A549 (cell line): ENCODE measurements around the gene RER1. TPM values are rescaled to one million over a fixed set of nuclear protein-coding genes. Genes with fewer than 3 reads are reported as not detected.

Experiments used
- ATAC-seq, 2 experiments: fragments of 200-7000 bp in 1 of 2; fragments of >200 bp in 1 of 2; cut with Nextera tagmentation in 1 of 2; cut with Tn5 transposase in 1 of 2; 3 replicates each; pipeline versions ENCODE4 v1.8.0 to v1.9.1; 2018 to 2020; ENCODE audit warnings: mild to moderate bottlenecking in 1 of 2, moderate library complexity in 1 of 2
- CTCF ChIA-PET: fragments of 300-600 bp; sonication (Branson Sonifier 250); formaldehyde crosslinking; extraction: SDS; loops from one replicate; lab custom pipeline; 2021; ENCODE audit warnings: antibody characterized with exemption, inconsistent platforms; lab: Yijun Ruan, JAX
- POLR2A ChIA-PET: fragments of 350-600 bp; formaldehyde crosslinking; extraction: SDS; loops from one replicate; lab custom pipeline; 2021; ENCODE audit warnings: antibody characterized with exemption, inconsistent platforms; lab: Yijun Ruan, JAX
- DNase-seq, 2 experiments: peaks; one replicate each; pipeline versions ENCODE4 v3.0.0 to v3.0.0-alpha.2; 2011 to 2016; ENCODE audit warnings: low read depth in 1 of 2, low spot score in 1 of 2
- FAIRE-seq: peaks from 2 replicates; lab custom pipeline; 2011; peaks lifted over from hg19 to GRCh38; lab: Jason Lieb, UNC
- H3K27ac ChIP-seq, 2 experiments: fragments of >200 bp; sonication (Bioruptor Twin); formaldehyde crosslinking; 3 replicates each; pipeline ENCODE4 v1.5.1; 2016 to 2017
- H3K4me1 ChIP-seq: fragments of >200 bp; sonication (Bioruptor Twin); formaldehyde crosslinking; 3 replicates; pipeline ENCODE4 v1.6.1; 2016
- H3K4me2 ChIP-seq: fragments of >200 bp; sonication (Bioruptor Twin); formaldehyde crosslinking; 3 replicates; pipeline ENCODE4 v1.6.1; 2016
- H3K4me3 ChIP-seq: fragments of >200 bp; sonication (Bioruptor Twin); formaldehyde crosslinking; 3 replicates; pipeline ENCODE4 v1.5.1; 2016
- H3K9me3 ChIP-seq: fragments of >200 bp; sonication (Bioruptor Twin); formaldehyde crosslinking; 3 replicates; pipeline ENCODE4 v1.6.1; 2016
- BCL3 ChIP-seq: fragments of >200 bp; sonication (Bioruptor Twin); formaldehyde crosslinking; IDR thresholded peaks from 3 replicates; pipeline ENCODE4 v1.6.1; 2016
- CHD2 ChIP-seq: fragments of 150-350 bp; IDR thresholded peaks from 2 replicates; pipeline ENCODE4 v1.6.1; 2014; ENCODE audit warnings: low read length; ENCODE audit not compliant: partially characterized antibody
- CHD4 ChIP-seq: fragments of 200-600 bp; sonication (generic); IDR thresholded peaks from 2 replicates; pipeline ENCODE4 v1.6.1; 2016; ENCODE audit warnings: antibody characterized with exemption, mild to moderate bottlenecking, borderline replicate concordance
- CTCF ChIP-seq: fragments of >200 bp; sonication (Bioruptor Twin); formaldehyde crosslinking; IDR thresholded peaks from 3 replicates; pipeline ENCODE4 v1.5.1; 2016
- E2F6 ChIP-seq: IDR thresholded peaks from 2 replicates; pipeline ENCODE4 v1.6.1; 2012; ENCODE audit warnings: low read depth, borderline replicate concordance
- EHF ChIP-seq: fragments of 250-450 bp; sonication (Bioruptor Pico); IDR thresholded peaks from 2 replicates; pipeline ENCODE4 v1.5.0; 2020; ENCODE audit warnings: mild to moderate bottlenecking
- EHMT2 ChIP-seq: fragments of 200-600 bp; sonication (generic); IDR thresholded peaks from 2 replicates; pipeline ENCODE4 v1.6.1; 2016; ENCODE audit warnings: antibody characterized with exemption, low read depth, mild to moderate bottlenecking, moderate library complexity
- EP300 ChIP-seq, 2 experiments: fragments of >200 bp; sonication (Bioruptor Twin); formaldehyde crosslinking; IDR thresholded peaks; 2 replicates in 1 of 2; 3 replicates in 1 of 2; pipeline ENCODE4 v1.6.1; 2016 to 2017
- ESRRA ChIP-seq: fragments of 150-350 bp; IDR thresholded peaks from 2 replicates; pipeline ENCODE4 v1.6.1; 2014; ENCODE audit warnings: mild to moderate bottlenecking, low read length, borderline replicate concordance
- GATA3 ChIP-seq: IDR thresholded peaks from 2 replicates; pipeline ENCODE4 v1.6.1; 2012; ENCODE audit warnings: borderline replicate concordance
- HDAC2 ChIP-seq: fragments of 200-600 bp; sonication (generic); IDR thresholded peaks from 2 replicates; pipeline ENCODE4 v1.6.1; 2016
- HES2 ChIP-seq: fragments of >200 bp; sonication (Bioruptor Twin); formaldehyde crosslinking; IDR thresholded peaks from 2 replicates; pipeline ENCODE4 v1.6.1; 2016
- HEYL ChIP-seq: fragments of 250-450 bp; sonication (Bioruptor Pico); IDR thresholded peaks from 2 replicates; pipeline ENCODE4 v1.8.0; 2021; ENCODE audit warnings: mild to moderate bottlenecking, moderate library complexity
- HOXA7 ChIP-seq: fragments of 250-450 bp; sonication (Bioruptor Pico); IDR thresholded peaks from 2 replicates; pipeline ENCODE4 v1.5.0; 2020; ENCODE audit warnings: mild to moderate bottlenecking, moderate library complexity
- HOXB13 ChIP-seq: fragments of 250-450 bp; sonication (Bioruptor Pico); IDR thresholded peaks from 2 replicates; pipeline ENCODE4 v1.5.0; 2020; ENCODE audit warnings: low read depth, mild to moderate bottlenecking, moderate library complexity
- KDM1A ChIP-seq: fragments of 200-600 bp; sonication (generic); IDR thresholded peaks from 2 replicates; pipeline ENCODE4 v1.6.1; 2016; ENCODE audit warnings: low read depth, mild to moderate bottlenecking
- MAFK ChIP-seq: fragments of 450-650 bp; IDR thresholded peaks from 2 replicates; pipeline ENCODE4 v1.6.1; 2014; ENCODE audit not compliant: partially characterized antibody
- MAZ ChIP-seq: fragments of 150-350 bp; IDR thresholded peaks from 2 replicates; pipeline ENCODE4 v1.6.1; 2014; ENCODE audit warnings: antibody characterized with exemption, low read depth, low read length, borderline replicate concordance
- NR3C1 ChIP-seq: fragments of >200 bp; sonication (Bioruptor Twin); formaldehyde crosslinking; IDR thresholded peaks from 3 replicates; pipeline ENCODE4 v1.6.1; 2017
- POLR2A ChIP-seq: IDR thresholded peaks from 2 replicates; pipeline ENCODE4 v1.6.1; 2012; ENCODE audit warnings: mild to moderate bottlenecking, low read length
- RAD21 ChIP-seq, 2 experiments: fragments of >200 bp in 1 of 2; sonication (Bioruptor Twin) in 1 of 2; formaldehyde crosslinking in 1 of 2; IDR thresholded peaks in 1 of 2; conservative IDR thresholded peaks in 1 of 2; 2 replicates in 1 of 2; 3 replicates in 1 of 2; pipeline ENCODE4 v1.6.1; 2012 to 2018; ENCODE audit warnings: inconsistent platforms in 1 of 2
- RCOR1 ChIP-seq: fragments of 150-350 bp; IDR thresholded peaks from 2 replicates; pipeline ENCODE4 v1.6.1; 2014; ENCODE audit warnings: antibody characterized with exemption, low read length, low read depth
- SMC3 ChIP-seq: fragments of >200 bp; sonication (Bioruptor Twin); formaldehyde crosslinking; IDR thresholded peaks from 3 replicates; pipeline ENCODE4 v1.6.1; 2018; ENCODE audit warnings: inconsistent platforms
- SREBF2 ChIP-seq: fragments of 450-650 bp; IDR thresholded peaks from 2 replicates; pipeline ENCODE4 v1.6.1; 2014; ENCODE audit warnings: mild to moderate bottlenecking, moderate library complexity
- WGBS: methylation state at CpG from one replicate; pipeline ENCODE4 v1.1.6; 2017; ENCODE audit errors: missing lambda C conversion rate; 5-methylcytosine and 5-hydroxymethylcytosine counted together
- polyA plus RNA-seq, 4 experiments: library from polyadenylated mRNA; depleted of rRNA in 3 of 4; stranded (reverse); fragments of >200 nt; fragmentation: RNase III in 1 of 4; extraction: RNeasy Plus Mini Kit Qiagen cat#74134 plus additional on column Dnase treatment in 1 of 4; gene quantifications; 2 replicates in 3 of 4; 3 replicates in 1 of 4; pipeline ENCODE4 v1.2.3, GENCODE V29; 2011 to 2017

Gene RER1
- polyA plus RNA-seq, 2 of the 4 experiments (the other 2 are of a cell fraction) = 72.3 to 213 TPM

GRCh38 chr1:2441746-2442145 is 50.1 kb downstream of the RER1 start (continued):
- TF ChIP-seq BCL3 (no peak), SREBF2 (no peak), SMC3 (no peak), EP300 (IDR thresholded peaks at IDR 0.05) (no peak), EHMT2 (no peak), MAZ (no peak)

GRCh38 chr1:2442661-2443060 is 51.0 kb downstream of the RER1 start:
- no peak for FAIRE-seq
- POLR2A ChIA-PET = no interaction called here
- WGBS = no CpG with 5 or more reads among the region's 6 CpGs
- ATAC-seq = no peak
- TF ChIP-seq CHD2 (no peak), HEYL (no peak), KDM1A (no peak), HOXB13 (CRISPR knock-in tag) (no peak), EHF (CRISPR knock-in tag) (no peak), CHD4 (no peak), E2F6 (no peak), HOXA7 (CRISPR knock-in tag) (no peak), RCOR1 (no peak), HES2 (no peak), EP300 (IDR thresholded peaks at IDR 0.05) (no peak), HDAC2 (no peak), GATA3 (no peak), RAD21 (conservative IDR thresholded peaks at IDR 0.05 in 1 of 2, IDR thresholded peaks at IDR 0.05 in 1 of 2) (no peak), POLR2A (no peak), CTCF (no peak), EHMT2 (no peak), MAFK (no peak), NR3C1 (no peak), ESRRA (no peak)
- H3K4me3 ChIP-seq = no peak overlapping the region
- H3K27ac ChIP-seq = no peak overlapping the region
- H3K4me1 ChIP-seq = peaks cover 19% of the 10 kb centered on the region
- H3K9me3 ChIP-seq = no peaks in the 10 kb centered on the region
- no peak overlapping the region; the same call in 2 of the 3 replicates for H3K4me2 ChIP-seq
- no peak for DNase-seq
- CTCF ChIA-PET = interaction anchor here (0.7 to 6.8 kb wide), 5 partner anchors 13 to 104 kb away, joined by 3 to 51 read pairs (median 3); no protein-coding TSS in a partner anchor
